Measurements from ENCODE around the gene NME3. TPM values are rescaled to one million over a fixed set of nuclear protein-coding genes. Genes with fewer than 3 reads are reported as not detected.
A peak's percentile ranks its signal among the peaks of the same experiment; 100 is the strongest.

Gene NME3
- total and polyA plus RNA-seq, 2 donors from 2014 or later, result 70.8 to 123 TPM

DNA sequence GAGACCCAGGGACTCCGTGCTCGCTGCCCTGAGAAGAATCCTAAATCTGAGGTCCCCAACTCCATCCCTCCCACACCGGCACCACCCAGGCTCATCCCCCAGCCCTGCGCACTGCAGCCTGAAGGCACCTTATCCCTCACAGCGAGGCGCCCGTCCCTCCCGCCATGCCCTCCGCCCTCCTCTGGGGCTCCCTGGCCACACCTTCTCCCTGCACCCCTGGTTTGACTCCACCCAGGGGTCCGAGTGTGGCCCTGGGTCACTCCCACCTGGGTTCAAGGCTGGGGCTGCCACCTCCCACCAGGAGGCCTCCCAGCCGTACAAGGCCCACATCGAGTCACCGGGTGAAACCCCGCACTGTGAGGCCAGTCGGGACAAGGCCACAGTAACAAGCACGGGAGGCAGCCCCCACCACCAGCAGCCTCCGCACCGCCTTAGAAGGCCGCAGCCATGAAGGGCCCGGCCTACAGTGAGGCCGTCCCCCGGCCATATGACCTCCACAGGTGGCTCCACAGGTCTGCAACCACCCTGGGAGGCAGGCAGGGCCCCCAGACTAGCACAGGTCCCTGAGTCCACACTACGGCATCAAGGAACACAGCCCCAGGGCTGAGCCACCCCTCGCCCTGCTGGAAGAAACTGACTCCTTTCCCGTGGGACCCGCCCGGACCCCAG, 47.0 kb upstream of the NME3 start:
- TF ChIP-seq, protein P1, sequence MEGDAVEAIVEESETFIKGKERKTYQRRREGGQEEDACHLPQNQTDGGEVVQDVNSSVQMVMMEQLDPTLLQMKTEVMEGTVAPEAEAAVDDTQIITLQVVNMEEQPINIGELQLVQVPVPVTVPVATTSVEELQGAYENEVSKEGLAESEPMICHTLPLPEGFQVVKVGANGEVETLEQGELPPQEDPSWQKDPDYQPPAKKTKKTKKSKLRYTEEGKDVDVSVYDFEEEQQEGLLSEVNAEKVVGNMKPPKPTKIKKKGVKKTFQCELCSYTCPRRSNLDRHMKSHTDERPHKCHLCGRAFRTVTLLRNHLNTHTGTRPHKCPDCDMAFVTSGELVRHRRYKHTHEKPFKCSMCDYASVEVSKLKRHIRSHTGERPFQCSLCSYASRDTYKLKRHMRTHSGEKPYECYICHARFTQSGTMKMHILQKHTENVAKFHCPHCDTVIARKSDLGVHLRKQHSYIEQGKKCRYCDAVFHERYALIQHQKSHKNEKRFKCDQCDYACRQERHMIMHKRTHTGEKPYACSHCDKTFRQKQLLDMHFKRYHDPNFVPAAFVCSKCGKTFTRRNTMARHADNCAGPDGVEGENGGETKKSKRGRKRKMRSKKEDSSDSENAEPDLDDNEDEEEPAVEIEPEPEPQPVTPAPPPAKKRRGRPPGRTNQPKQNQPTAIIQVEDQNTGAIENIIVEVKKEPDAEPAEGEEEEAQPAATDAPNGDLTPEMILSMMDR (IDR thresholded peaks at IDR 0.05; ENCODE audit: borderline replicate concordance, extremely low read depth, insufficient read depth), result no peak
- H3K4me3 ChIP-seq (ENCODE audit: low read length in 3 of 3), result no peak overlapping the region
- no peak overlapping the region for H3K9ac ChIP-seq (ENCODE audit: low read length in 3 of 3)
- intact Hi-C loops (cut with DNase I), result no loop called here
- peaks cover 0 to 4% (median 0%) of the 10 kb centered on the region in 3 donors for H3K4me1 ChIP-seq (ENCODE audit: control insufficient read depth in 2 of 3, insufficient read depth in 2 of 3, low read depth in 1 of 3, low read length in 3 of 3)
- FAIRE-seq (no peak), DNase-seq (peak in 1 of 5 donors; percentile 66)
- no peaks in the 10 kb centered on the region for H3K27me3 ChIP-seq (ENCODE audit: control insufficient read depth, insufficient read depth, low read length)
- H3K36me3 ChIP-seq (ENCODE audit: control insufficient read depth in 2 of 3, insufficient read depth in 3 of 3, low read length in 3 of 3), result peaks cover 0 to 45% (median 14%) of the 10 kb centered on the region in 3 donors
- H3K9me3 ChIP-seq (ENCODE audit: control insufficient read depth in 2 of 3, insufficient read depth in 1 of 3, low read length in 3 of 3), result no peaks in the 10 kb centered on the region
- H3K27ac ChIP-seq (ENCODE audit: low read depth in 2 of 2, low read length in 2 of 2), result no peak overlapping the region

DNA sequence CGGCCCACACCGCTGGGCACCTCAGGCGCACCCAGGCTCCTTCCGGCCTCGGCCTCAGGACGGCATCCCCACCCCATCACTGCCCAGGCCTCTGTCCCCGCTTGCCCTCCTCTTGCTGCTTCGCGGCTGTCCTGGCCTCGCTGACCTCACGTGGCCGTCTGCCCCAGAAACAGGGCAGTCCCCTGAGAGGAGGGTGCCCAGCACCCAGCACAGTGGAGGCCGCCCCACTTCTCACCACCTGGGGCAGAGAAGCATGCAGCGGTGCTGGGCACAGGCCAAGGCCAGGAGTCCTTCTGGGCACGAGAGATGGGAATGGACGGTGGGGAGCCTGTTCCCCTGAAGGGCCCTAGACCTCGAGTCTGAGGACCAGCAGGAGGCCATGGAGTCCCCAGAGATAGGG, 46.4 kb upstream of the NME3 start:
- FAIRE-seq (no peak), DNase-seq (no peak)
- intact Hi-C loops (cut with DNase I), result no loop called here
- Histone ChIP-seq H3K9me3 (ENCODE audit: control insufficient read depth in 2 of 3, insufficient read depth in 1 of 3, low read length in 3 of 3) (no peaks in the 10 kb centered on the region), H3K27me3 (ENCODE audit: control insufficient read depth, insufficient read depth, low read length) (no peaks in the 10 kb centered on the region), H3K4me1 (ENCODE audit: control insufficient read depth in 2 of 3, insufficient read depth in 2 of 3, low read depth in 1 of 3, low read length in 3 of 3) (peaks cover 0 to 4% (median 0%) of the 10 kb centered on the region in 3 donors), H3K36me3 (ENCODE audit: control insufficient read depth in 2 of 3, insufficient read depth in 3 of 3, low read length in 3 of 3) (peaks cover 0 to 42% (median 14%) of the 10 kb centered on the region in 3 donors), H3K9ac (ENCODE audit: low read length in 3 of 3) (no peak overlapping the region), H3K4me3 (ENCODE audit: low read length in 3 of 3) (no peak overlapping the region), H3K27ac (ENCODE audit: low read depth in 2 of 2, low read length in 2 of 2) (no peak overlapping the region)
- TF ChIP-seq, protein P1 (IDR thresholded peaks at IDR 0.05; ENCODE audit: borderline replicate concordance, extremely low read depth, insufficient read depth), result no peak

DNA sequence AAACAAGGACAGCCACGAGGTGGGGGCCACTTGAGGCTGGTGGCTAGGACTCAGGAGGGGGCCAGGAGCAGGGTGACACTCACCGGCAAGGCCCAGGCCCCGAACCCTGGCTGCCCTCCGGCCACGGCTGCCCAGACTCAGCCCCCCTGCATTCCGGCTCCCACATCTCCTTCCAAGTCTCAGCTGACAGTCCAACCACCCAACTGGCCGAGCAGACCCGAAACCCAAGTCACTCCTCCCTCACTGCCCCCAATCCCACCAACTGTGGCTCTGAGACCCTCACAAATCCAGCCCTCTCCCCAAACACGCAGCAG, 45.9 kb upstream of the NME3 start:
- H3K36me3 ChIP-seq (ENCODE audit: control insufficient read depth in 2 of 3, insufficient read depth in 3 of 3, low read length in 3 of 3), result peaks cover 0 to 38% (median 9%) of the 10 kb centered on the region in 3 donors
- FAIRE-seq, result no peak

More for the DNA sequence above, 45.9 kb upstream of the NME3 start:
- Histone ChIP-seq H3K4me3 (ENCODE audit: low read length in 3 of 3) (no peak overlapping the region), H3K9ac (ENCODE audit: low read length in 3 of 3) (no peak overlapping the region), H3K4me1 (ENCODE audit: control insufficient read depth in 2 of 3, insufficient read depth in 2 of 3, low read depth in 1 of 3, low read length in 3 of 3) (peaks cover 0 to 3% (median 0%) of the 10 kb centered on the region in 3 donors), H3K27ac (ENCODE audit: low read depth in 2 of 2, low read length in 2 of 2) (no peak overlapping the region), H3K9me3 (ENCODE audit: control insufficient read depth in 2 of 3, insufficient read depth in 1 of 3, low read length in 3 of 3) (no peaks in the 10 kb centered on the region), H3K27me3 (ENCODE audit: control insufficient read depth, insufficient read depth, low read length) (no peaks in the 10 kb centered on the region)
- intact Hi-C loops (cut with DNase I), result no loop called here
- TF ChIP-seq, protein P1 (IDR thresholded peaks at IDR 0.05; ENCODE audit: borderline replicate concordance, extremely low read depth, insufficient read depth), result no peak
- DNase-seq, result no peak
